Hepatic stellate cell (primary cell): ENCODE results near the gene SYT1.
A peak's percentile ranks its signal among the peaks of the same experiment; 100 is the strongest.

Experiments used
- DNase-seq: peaks from one replicate; pipeline ENCODE4 v3.0.0; 2011; ENCODE audit warnings: low spot score

The SYT1 gene

GRCh38 chr12:79295572-79295971 lies 431.0 kb downstream of the SYT1 start:
- DNase-seq, result no peak

GRCh38 chr12:79296133-79296532 lies 431.6 kb downstream of the SYT1 start:
- no peak for DNase-seq

GRCh38 chr12:79296871-79297270 lies 432.3 kb downstream of the SYT1 start:
- DNase-seq, result no peak

- no peak for DNase-seq
Measured at GRCh38 chr12:79298506-79298905, 433.9 kb downstream of the SYT1 start.

GRCh38 chr12:79299447-79300198 lies 435.0 kb downstream of the SYT1 start:
- no peak for DNase-seq

GRCh38 chr12:79300199-79300568 lies 435.6 kb downstream of the SYT1 start:
- peak; percentile 12 for DNase-seq

- no peak for DNase-seq
Measured at GRCh38 chr12:79301181-79301580, 436.6 kb downstream of the SYT1 start.

- DNase-seq, result no peak
Measured at GRCh38 chr12:79302162-79302814, 437.7 kb downstream of the SYT1 start.

GRCh38 chr12:79307340-79307739 lies 442.8 kb downstream of the SYT1 start:
- DNase-seq, result no peak

GRCh38 chr12:79309039-79309438 lies 444.5 kb downstream of the SYT1 start:
- no peak for DNase-seq

- peak; percentile 6 for DNase-seq
Measured at GRCh38 chr12:79317179-79317847, 452.7 kb downstream of the SYT1 start.

GRCh38 chr12:79322905-79323304 lies 458.3 kb downstream of the SYT1 start:
- DNase-seq, result no peak

- DNase-seq, result no peak
Measured at GRCh38 chr12:79324571-79324970, 460.0 kb downstream of the SYT1 start.

- DNase-seq, result no peak
Measured at GRCh38 chr12:79326222-79326621, 461.6 kb downstream of the SYT1 start.

GRCh38 chr12:79326663-79327062 lies 462.1 kb downstream of the SYT1 start:
- no peak for DNase-seq

GRCh38 chr12:79327465-79327864 lies 462.9 kb downstream of the SYT1 start:
- no peak for DNase-seq

GRCh38 chr12:79329933-79330332 lies 465.4 kb downstream of the SYT1 start:
- DNase-seq, result no peak

- DNase-seq, result no peak
Measured at GRCh38 chr12:79331870-79332269, 467.3 kb downstream of the SYT1 start.

GRCh38 chr12:79333144-79333543 lies 468.6 kb downstream of the SYT1 start:
- DNase-seq, result no peak

GRCh38 chr12:79337662-79338290 lies 473.2 kb downstream of the SYT1 start:
- no peak for DNase-seq

GRCh38 chr12:79344855-79345847 lies 480.6 kb downstream of the SYT1 start:
- DNase-seq, result peak; percentile 2

GRCh38 chr12:79347866-79348265 lies 483.3 kb downstream of the SYT1 start:
- no peak for DNase-seq
